RWPE1 (cell line): Measurements from ENCODE around the gene AP3B1.

Experiments used
- CTCF ChIA-PET: fragments of 350-600 bp; sonication (Branson Sonifier 250); formaldehyde crosslinking; extraction: SDS; loops from one replicate; lab custom pipeline; 2021; lab: Yijun Ruan, JAX
- POLR2A ChIA-PET: fragments of 400-600 bp; formaldehyde crosslinking; extraction: SDS; loops from one replicate; lab custom pipeline; 2020; ENCODE audit warnings: antibody characterized with exemption; ENCODE audit not compliant: low non-redundant PET; lab: Yijun Ruan, JAX
- DNase-seq: peaks from one replicate; pipeline ENCODE4 v3.0.0; 2012; ENCODE audit warnings: low spot score
- H3K27ac ChIP-seq: fragments of 450-650 bp; 2 replicates; pipeline ENCODE4 v1.5.1; 2017
- TF ChIP-seq, protein P1 (sequence below): fragments of 450-650 bp; conservative IDR thresholded peaks from 2 replicates; pipeline ENCODE4 v1.5.1; 2017; ENCODE audit warnings: low read depth, mild to moderate bottlenecking

The AP3B1 gene

DNA sequence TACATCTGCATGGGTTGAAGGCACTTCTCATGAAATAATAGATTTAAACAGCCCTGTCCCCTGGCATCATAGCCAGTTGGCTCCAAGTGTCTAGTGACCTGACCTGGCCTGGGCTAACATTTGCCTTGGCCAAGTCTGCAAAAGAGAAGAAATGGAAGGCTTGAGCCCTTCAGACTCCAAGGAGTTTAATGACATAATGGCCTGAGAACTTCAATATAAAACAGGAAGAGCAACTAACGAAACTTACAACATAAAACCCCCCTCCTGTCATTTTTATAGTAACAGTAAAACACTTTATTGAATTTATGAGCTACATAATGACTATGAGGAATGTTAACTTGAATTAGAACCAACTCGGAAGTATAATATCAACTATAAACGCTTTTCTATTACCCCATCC is 299.6 kb downstream of the AP3B1 start:
- CTCF ChIA-PET = no interaction called here

DNA sequence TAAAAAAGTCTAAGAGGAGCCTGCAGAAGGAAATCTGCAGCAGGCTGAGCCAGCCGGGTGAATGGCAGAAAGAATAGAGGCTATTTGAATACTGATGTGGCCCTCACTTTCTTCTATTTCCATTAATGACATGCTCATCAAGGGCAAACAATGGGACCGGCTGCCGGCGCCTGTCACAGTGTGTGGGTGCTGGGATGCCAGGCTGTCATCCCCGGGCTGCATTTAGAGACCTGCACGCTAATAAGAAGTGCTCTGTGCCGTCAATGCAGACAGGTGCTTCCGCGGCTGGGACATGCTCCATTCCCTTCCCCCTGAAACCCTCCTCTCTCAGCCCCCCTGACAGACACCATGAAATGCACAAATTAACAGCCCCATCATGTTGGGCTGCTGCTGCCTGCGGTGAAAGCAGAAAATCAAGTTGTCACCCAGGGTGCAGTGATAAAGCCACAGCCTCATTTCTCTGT is 300.6 kb downstream of the AP3B1 start:
- no peak overlapping the region for H3K27ac ChIP-seq
- ChIA-PET POLR2A (interaction anchor here (0.6 kb wide), 1 partner anchor 973 kb away, joined by 6 read pairs; no protein-coding TSS in a partner anchor), CTCF (no interaction called here)
- TF ChIP-seq, protein P1, sequence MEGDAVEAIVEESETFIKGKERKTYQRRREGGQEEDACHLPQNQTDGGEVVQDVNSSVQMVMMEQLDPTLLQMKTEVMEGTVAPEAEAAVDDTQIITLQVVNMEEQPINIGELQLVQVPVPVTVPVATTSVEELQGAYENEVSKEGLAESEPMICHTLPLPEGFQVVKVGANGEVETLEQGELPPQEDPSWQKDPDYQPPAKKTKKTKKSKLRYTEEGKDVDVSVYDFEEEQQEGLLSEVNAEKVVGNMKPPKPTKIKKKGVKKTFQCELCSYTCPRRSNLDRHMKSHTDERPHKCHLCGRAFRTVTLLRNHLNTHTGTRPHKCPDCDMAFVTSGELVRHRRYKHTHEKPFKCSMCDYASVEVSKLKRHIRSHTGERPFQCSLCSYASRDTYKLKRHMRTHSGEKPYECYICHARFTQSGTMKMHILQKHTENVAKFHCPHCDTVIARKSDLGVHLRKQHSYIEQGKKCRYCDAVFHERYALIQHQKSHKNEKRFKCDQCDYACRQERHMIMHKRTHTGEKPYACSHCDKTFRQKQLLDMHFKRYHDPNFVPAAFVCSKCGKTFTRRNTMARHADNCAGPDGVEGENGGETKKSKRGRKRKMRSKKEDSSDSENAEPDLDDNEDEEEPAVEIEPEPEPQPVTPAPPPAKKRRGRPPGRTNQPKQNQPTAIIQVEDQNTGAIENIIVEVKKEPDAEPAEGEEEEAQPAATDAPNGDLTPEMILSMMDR = no peak
- no peak for DNase-seq

More for the DNA sequence above, 299.6 kb downstream of the AP3B1 start:
- TF ChIP-seq, protein P1 = no peak
- POLR2A ChIA-PET = no interaction called here
- H3K27ac ChIP-seq = no peak overlapping the region
- DNase-seq = no peak

DNA sequence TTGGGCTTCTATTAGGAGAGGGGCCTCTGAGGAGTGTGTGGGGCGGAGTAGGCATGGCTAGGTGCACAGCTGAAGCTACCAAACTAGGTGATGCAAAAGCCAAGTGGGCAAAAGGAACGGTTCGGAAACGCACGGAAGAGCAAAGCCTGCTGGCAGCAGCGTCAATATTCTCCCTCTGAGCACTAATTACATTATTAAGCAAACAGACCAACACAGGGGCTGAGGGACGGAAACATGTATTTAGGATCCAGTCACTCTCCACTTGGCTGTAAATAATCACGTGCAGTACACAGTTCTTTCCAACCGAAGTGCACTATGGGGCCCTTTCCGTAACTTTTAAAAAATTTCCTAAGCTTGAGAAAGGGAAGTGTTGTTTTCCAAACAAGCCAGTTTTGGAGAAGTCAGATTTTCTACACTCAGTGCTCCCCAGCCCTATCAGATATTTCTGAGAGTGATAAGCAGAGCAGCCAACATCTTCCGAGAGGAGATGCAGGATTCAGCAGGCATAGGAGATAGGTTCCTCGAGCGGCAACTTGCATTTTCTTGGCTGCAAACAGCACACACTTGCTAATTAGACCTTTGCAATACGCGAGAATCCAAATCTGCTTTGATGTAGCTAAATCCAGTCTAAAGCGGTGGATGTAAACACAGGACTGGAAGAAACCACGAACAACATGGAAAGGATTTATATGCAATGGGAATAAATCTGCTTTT is 301.2 kb downstream of the AP3B1 start:
- no peak for DNase-seq
- ChIA-PET POLR2A (interaction anchor here (0.6 kb wide), 1 partner anchor 973 kb away, joined by 6 read pairs; no protein-coding TSS in a partner anchor), CTCF (no interaction called here)
- TF ChIP-seq, protein P1 = no peak
- H3K27ac ChIP-seq = no peak overlapping the region

DNA sequence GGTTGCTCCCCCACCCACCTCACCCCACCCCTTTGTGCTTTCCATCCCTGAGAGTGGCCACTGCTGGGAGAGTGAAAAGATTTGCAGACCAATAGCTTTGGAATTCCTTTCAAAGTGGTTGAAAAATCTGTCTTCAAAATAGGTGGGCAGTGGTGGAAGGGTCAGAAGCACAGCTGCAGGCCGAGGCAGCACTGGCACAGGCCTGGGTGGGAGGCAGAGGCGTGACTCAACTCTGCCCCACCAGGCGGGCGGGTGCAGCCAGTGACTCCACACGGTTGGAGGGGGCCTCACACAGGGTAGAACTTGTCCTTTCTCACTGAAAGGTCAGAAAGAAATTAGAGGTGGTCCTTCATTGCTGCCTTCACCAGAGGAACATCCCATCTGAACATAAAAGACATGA is 303.4 kb downstream of the AP3B1 start:
- TF ChIP-seq, protein P1 = no peak
- ChIA-PET POLR2A (no interaction called here), CTCF (no interaction called here)
- H3K27ac ChIP-seq = no peak overlapping the region
- DNase-seq = no peak

DNA sequence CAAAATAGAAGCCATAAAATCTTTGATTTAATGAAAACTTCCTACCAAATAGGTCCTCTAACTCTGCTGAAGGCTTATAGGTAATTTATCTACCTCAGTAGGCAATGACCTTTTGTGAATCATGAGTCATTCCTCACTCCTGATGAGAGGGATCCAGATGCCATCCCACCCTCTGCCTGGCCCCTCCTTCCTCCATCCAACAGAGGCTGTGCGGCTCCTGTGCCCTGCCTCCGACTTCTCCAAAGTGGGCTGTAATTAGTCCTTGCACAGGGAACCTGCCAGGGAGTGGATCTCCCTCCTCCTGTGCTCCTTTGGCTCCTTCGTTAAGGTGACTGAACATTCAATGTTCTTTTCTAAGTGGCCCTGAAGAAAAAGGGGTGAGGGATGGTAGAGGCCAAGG is 304.5 kb downstream of the AP3B1 start:
- TF ChIP-seq, protein P1 = no peak
- ChIA-PET POLR2A (no interaction called here), CTCF (no interaction called here)
- DNase-seq = no peak
- no peak overlapping the region for H3K27ac ChIP-seq

DNA sequence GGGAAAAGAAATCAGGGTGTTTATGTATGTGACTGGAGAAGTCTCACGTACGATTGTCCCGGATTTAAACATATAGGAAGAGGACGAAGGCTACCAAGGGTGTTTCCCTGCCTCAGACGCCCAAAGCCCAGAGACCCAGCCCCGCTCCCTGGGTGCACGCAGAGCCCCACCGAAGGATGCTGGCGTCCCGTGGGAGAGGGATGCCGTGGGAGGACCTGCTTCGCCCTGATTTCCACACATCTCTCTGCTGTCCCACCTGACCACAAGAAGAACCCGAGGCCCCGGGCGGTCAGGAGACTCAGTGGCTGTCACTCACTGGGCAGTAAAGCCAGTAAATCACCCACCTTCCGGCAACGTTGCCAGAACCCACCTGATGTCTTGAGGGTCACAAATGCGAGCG is 306.5 kb downstream of the AP3B1 start:
- TF ChIP-seq, protein P1 = no peak
- no peak for DNase-seq
- CTCF ChIA-PET = interaction anchor here (0.6 to 1.2 kb wide), 3 partner anchors 47 to 136 kb away, joined by 3 to 4 read pairs (median 3); no protein-coding TSS in a partner anchor
- no peak overlapping the region for H3K27ac ChIP-seq
- POLR2A ChIA-PET = no interaction called here
